Osteocyte (in vitro differentiated cells): Measurements from ENCODE around the gene PPP4R2. TPM values are rescaled to one million over a fixed set of nuclear protein-coding genes. Genes with fewer than 3 reads are reported as not detected.

Experiments used
- DNase-seq: peaks from one replicate; pipeline ENCODE4 v3.0.0; 2021; ENCODE audit warnings: mixed read lengths; ENCODE audit not compliant: unreplicated experiment; ENCODE audit errors: extremely low spot score
- H3K27ac Mint-ChIP-seq: one replicate; pipeline ENCODE4 v1.8.0; 2021; ENCODE audit warnings: mild to moderate bottlenecking, mixed read lengths; ENCODE audit not compliant: unreplicated experiment
- H3K27me3 Mint-ChIP-seq: one replicate; pipeline ENCODE4 v1.8.0; 2021; ENCODE audit warnings: mixed read lengths; ENCODE audit not compliant: unreplicated experiment
- H3K36me3 Mint-ChIP-seq: one replicate; pipeline ENCODE4 v1.8.0; 2021; ENCODE audit warnings: mixed read lengths; ENCODE audit not compliant: unreplicated experiment
- H3K4me1 Mint-ChIP-seq: one replicate; pipeline ENCODE4 v1.8.0; 2021; ENCODE audit warnings: mixed read lengths; ENCODE audit not compliant: unreplicated experiment
- H3K4me3 Mint-ChIP-seq: one replicate; pipeline ENCODE4 v1.8.0; 2021; ENCODE audit warnings: mild to moderate bottlenecking, moderate library complexity, mixed read lengths; ENCODE audit not compliant: unreplicated experiment
- H3K9me3 Mint-ChIP-seq: one replicate; pipeline ENCODE4 v1.8.0; 2021; ENCODE audit warnings: mixed read lengths; ENCODE audit not compliant: unreplicated experiment
- CTCF ChIP-seq: fragments of 200-600 bp; sonication (generic); IDR thresholded peaks from 2 replicates; pipeline ENCODE4 v1.5.0; 2021; ENCODE audit warnings: antibody characterized with exemption, mild to moderate bottlenecking, moderate library complexity
- total RNA-seq: library from RNA; stranded (reverse); gene quantifications from 2 replicates; pipeline ENCODE4 v1.2.1, GENCODE V29; 2021

The PPP4R2 gene
- total RNA-seq, 1 donor from 2014 or later = 61.6 TPM

DNA sequence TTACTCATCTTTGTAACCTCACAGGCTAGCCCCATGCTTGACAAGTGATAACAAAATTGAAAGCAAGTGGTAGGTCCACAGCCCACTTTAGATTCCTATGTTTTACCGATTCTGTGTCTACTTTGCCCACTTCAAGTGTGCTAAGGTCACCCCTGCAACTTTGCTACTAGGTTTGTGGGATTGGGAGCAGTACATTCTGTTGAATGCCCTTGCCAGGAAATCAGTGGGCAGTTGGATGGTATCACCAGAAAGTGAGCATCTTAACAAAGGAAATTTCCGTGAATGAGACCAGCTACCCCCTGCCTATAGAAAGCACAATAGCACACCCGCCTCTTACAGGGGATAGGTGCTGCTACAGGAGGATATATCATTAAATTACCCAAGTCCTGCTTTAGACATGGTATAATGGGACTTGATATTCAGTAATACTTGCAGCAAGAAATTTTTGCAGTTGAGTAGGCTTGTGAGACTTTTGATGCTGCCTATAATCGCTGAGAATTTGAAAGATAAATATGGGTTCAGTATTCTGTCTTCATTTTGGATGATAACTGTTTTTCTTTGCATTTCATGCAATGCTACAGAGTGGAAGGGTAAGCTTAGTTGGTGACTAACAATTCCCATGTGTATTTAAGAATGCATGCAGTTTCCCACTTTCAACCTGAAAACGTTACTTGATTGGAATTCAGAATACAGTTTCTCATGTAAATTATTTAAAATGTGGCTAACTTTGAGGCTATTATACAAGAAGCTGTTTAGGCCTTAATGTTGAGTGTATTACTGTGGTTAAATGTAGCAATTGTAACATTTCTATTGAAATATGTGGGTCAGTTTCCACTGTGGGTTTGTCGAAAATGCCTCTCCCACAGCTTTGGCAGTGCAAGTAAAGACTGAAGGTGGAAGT is 74.3 kb downstream of the PPP4R2 start:
- TF ChIP-seq CTCF = no peak
- H3K27ac Mint-ChIP-seq = peak overlapping the region; percentile 79
- peaks cover 3% of the 10 kb centered on the region for H3K36me3 Mint-ChIP-seq
- no peaks in the 10 kb centered on the region for H3K9me3 Mint-ChIP-seq
- H3K27me3 Mint-ChIP-seq = no peaks in the 10 kb centered on the region
- H3K4me3 Mint-ChIP-seq = peak overlapping the region; percentile 5
- H3K4me1 Mint-ChIP-seq = peaks cover 39% of the 10 kb centered on the region
- no peak for DNase-seq

- no peaks in the 10 kb centered on the region for H3K27me3 Mint-ChIP-seq
- peaks cover 39% of the 10 kb centered on the region for H3K4me1 Mint-ChIP-seq
- no peak for TF ChIP-seq CTCF
These were observed 75.3 kb downstream of the PPP4R2 start for GRCh38 chr3:73071952-73072351.

DNA sequence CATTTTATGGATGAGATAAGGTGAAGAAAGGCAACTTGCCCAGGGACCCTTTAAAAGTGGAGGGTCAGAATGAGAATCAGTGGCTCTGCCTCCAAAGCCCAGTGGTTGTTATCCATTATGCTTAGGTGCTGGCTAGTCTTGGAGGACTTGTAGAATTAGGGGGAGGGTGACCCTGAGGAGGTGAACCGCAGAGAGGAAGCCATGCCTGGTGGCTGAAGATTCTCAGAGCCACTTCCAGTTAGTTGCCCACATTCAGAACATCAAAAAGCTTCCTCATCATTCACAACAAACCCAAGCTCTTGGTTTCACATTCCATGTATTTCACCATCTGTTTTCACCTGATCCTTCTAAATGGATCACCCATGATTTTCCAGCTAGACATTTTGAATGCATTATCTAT is 76.0 kb downstream of the PPP4R2 start:
- Mint-ChIP-seq H3K27me3 (no peaks in the 10 kb centered on the region), H3K9me3 (no peaks in the 10 kb centered on the region), H3K4me1 (peaks cover 39% of the 10 kb centered on the region), H3K27ac (no peak overlapping the region), H3K36me3 (no peaks in the 10 kb centered on the region), H3K4me3 (no peak overlapping the region)
- DNase-seq = no peak
- TF ChIP-seq CTCF = no peak

More at GRCh38 chr3:73071952-73072351, 75.3 kb downstream of the PPP4R2 start:
- no peak overlapping the region for H3K4me3 Mint-ChIP-seq
- no peak for DNase-seq
- H3K9me3 Mint-ChIP-seq = no peaks in the 10 kb centered on the region
- peak overlapping the region; percentile 79 for H3K27ac Mint-ChIP-seq
- H3K36me3 Mint-ChIP-seq = no peaks in the 10 kb centered on the region

DNA sequence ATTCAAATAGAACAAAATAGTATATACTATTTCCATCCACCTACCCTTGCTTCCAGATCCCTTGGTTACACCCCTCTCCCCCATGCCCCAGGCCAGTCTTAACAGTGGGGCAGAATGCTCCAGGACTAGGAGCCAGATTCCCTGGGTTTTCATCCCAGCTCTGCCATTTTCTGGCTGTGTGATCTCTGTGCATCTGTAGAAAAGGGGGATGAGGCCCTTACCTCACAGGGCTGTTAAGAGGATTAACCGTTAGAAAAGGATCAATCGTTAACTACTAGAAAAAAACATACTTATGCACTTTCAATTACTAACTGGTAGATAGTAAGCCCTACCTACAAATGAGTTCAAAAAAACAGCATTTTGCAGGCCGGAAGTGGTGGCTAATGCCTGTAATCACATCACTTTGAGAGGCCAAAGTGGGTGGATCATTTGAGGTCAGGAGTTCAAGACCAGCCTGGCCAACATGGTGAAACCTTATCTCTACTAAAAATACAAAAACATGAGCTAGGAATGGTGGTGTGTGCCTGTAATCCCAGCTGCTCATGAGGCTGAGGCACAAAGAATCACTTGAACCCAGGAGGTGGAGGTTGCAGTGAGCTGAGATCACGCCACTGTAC is 76.6 kb downstream of the PPP4R2 start:
- Mint-ChIP-seq H3K4me3 (no peak overlapping the region), H3K27me3 (no peaks in the 10 kb centered on the region), H3K4me1 (peaks cover 39% of the 10 kb centered on the region), H3K36me3 (no peaks in the 10 kb centered on the region), H3K9me3 (no peaks in the 10 kb centered on the region), H3K27ac (no peak overlapping the region)
- TF ChIP-seq CTCF = no peak
- DNase-seq = no peak

DNA sequence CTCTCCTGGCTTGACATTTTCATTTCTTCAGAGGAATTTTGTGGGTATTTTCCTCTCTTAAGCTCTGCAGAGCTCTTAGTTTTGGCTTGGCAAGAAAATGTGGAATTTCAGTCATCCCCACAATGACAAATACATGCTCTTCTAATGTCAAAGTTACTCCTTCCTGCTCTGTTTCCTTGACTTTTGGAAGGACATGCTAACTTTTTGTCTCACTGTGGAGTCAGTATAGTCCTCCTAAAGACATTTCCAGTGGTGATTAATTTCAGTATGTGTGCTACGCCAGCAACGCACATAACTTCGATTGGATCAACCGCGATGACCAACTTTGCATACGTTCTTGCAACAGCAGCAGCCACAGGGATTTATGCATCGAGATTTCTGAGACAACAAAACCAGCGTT is 78.2 kb downstream of the PPP4R2 start:
- Mint-ChIP-seq H3K9me3 (no peaks in the 10 kb centered on the region), H3K27ac (no peak overlapping the region), H3K4me3 (no peak overlapping the region), H3K27me3 (no peaks in the 10 kb centered on the region), H3K4me1 (peaks cover 33% of the 10 kb centered on the region), H3K36me3 (no peaks in the 10 kb centered on the region)
- no peak for DNase-seq
- TF ChIP-seq CTCF = no peak
